Endothelial cell of umbilical vein (primary cell): ENCODE results near the gene C6orf89.

Experiments used
- CTCF ChIP-seq, 2 donors: IDR thresholded peaks; 1 replicate in 1 of 2; 2 replicates in 1 of 2; pipeline ENCODE4 v1.5.1; 2011; ENCODE audit warnings: low read length in 2 of 2, mild to moderate bottlenecking in 2 of 2, moderate library complexity in 2 of 2, control low read depth in 1 of 2, inconsistent platforms in 1 of 2, low read depth in 1 of 2; ENCODE audit not compliant: insufficient read depth in 1 of 2; ENCODE audit errors: extremely low read depth in 1 of 2
- EZH2 ChIP-seq: IDR thresholded peaks from 2 replicates; pipeline ENCODE4 v1.6.1; 2012; ENCODE audit warnings: borderline replicate concordance, low read depth, mild to moderate bottlenecking, moderate library complexity, low read length, inconsistent platforms; ENCODE audit not compliant: severe bottlenecking
- FOS ChIP-seq: IDR thresholded peaks from 2 replicates; pipeline ENCODE4 v1.6.1; 2011; ENCODE audit warnings: mild to moderate bottlenecking, low read length, moderate library complexity, borderline replicate concordance; ENCODE audit not compliant: insufficient read depth
- JUN ChIP-seq: IDR thresholded peaks from 2 replicates; pipeline ENCODE4 v1.6.1; 2011; ENCODE audit warnings: borderline replicate concordance, low read depth; ENCODE audit not compliant: insufficient read length, insufficient read depth
- POLR2A ChIP-seq: IDR thresholded peaks from 2 replicates; pipeline ENCODE4 v1.6.1; 2012; ENCODE audit warnings: low read depth, mild to moderate bottlenecking, control low read depth, low read length
- POLR2AphosphoS5 ChIP-seq: IDR thresholded peaks from 2 replicates; pipeline ENCODE4 v1.6.1; 2012; ENCODE audit warnings: low read depth, mild to moderate bottlenecking, control low read depth, low read length, moderate library complexity; ENCODE audit not compliant: insufficient read depth
- TF ChIP-seq, protein P1 (sequence below): IDR thresholded peaks from 2 replicates; pipeline ENCODE4 v1.6.1; 2011; ENCODE audit not compliant: insufficient read depth, insufficient read length

DNA sequence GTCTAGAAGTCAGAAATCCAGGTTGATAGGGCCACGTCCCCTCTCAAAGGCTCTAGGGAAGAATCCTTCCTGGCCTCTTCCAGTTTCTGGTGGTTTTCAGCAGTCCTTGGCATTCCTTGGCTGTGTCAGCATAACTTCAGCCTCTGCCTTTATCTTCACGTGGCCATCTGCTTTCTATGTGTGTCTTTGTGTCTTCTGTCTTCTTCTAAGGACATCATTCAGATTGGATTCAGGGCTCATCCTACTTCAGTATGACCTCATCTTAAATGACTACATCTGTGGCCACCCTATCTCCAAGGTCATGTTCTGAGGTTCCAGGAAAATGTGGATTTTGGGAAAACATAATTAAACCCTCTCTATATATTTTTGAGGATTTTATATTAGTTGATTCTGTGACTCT, 23.0 kb downstream of the C6orf89 start:
- TF ChIP-seq EZH2: no peak
- TF ChIP-seq CTCF (IDR thresholded peaks at IDR 0.05; ENCODE audit: extremely low read depth in 1 of 2, insufficient read depth in 1 of 2, low read depth in 1 of 2, low read length in 2 of 2): no peak
- TF ChIP-seq POLR2AphosphoS5: no peak
- no peak for TF ChIP-seq POLR2A
- TF ChIP-seq JUN: no peak
- TF ChIP-seq FOS: no peak
- TF ChIP-seq, protein P1, sequence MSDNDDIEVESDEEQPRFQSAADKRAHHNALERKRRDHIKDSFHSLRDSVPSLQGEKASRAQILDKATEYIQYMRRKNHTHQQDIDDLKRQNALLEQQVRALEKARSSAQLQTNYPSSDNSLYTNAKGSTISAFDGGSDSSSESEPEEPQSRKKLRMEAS: no peak
